Inflammatory macrophage treated with lipopolysaccharide for 1 hour (primary cell): ENCODE results near the gene SNRPA1.

Experiments used
- DNase-seq, 2 donors: peaks; one replicate each; pipeline ENCODE4 v3.0.0-alpha.2; 2020 to 2022

The SNRPA1 gene

GRCh38 chr15:101318839-101319238, 23.8 kb upstream of the SNRPA1 start:
- DNase-seq = no peak

DNA sequence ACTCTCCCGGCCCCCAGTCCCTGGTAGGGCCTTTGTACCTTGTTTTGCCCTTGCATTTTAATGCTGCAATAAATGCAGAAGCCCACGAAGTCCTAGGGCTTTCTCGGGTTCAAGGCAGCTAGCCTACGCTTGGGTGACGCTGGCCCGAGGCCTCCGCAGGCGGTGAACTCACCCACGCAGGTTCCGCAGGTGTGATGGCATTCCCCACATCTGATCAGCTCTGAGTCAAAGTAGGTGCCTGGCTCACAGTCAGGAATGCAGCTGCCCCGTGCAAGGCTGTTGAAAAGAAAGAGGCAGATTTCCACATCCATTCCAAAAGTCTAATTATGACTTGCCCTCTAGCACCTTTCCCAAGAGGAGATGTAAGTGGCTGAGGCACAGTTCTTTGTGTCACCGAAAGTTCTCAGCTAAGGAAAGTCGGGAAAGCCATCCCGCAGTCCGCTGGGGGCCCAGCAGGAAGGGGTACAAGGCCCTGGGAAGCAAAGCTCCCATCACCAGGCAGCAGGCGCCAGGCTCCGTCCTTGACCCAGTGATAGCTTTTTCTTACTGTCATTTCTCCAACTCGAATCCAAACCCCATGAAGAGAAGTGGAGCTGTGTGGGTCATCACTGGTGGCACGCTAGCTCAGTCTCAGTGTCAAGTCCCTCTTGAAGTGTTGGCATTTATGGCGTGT, 23.2 kb upstream of the SNRPA1 start:
- DNase-seq = no peak

GRCh38 chr15:101317336-101317872, 22.4 kb upstream of the SNRPA1 start:
- DNase-seq = no peak

GRCh38 chr15:101316529-101316928, 21.5 kb upstream of the SNRPA1 start:
- DNase-seq = no peak

GRCh38 chr15:101315736-101316135, 20.7 kb upstream of the SNRPA1 start:
- no peak for DNase-seq

DNA sequence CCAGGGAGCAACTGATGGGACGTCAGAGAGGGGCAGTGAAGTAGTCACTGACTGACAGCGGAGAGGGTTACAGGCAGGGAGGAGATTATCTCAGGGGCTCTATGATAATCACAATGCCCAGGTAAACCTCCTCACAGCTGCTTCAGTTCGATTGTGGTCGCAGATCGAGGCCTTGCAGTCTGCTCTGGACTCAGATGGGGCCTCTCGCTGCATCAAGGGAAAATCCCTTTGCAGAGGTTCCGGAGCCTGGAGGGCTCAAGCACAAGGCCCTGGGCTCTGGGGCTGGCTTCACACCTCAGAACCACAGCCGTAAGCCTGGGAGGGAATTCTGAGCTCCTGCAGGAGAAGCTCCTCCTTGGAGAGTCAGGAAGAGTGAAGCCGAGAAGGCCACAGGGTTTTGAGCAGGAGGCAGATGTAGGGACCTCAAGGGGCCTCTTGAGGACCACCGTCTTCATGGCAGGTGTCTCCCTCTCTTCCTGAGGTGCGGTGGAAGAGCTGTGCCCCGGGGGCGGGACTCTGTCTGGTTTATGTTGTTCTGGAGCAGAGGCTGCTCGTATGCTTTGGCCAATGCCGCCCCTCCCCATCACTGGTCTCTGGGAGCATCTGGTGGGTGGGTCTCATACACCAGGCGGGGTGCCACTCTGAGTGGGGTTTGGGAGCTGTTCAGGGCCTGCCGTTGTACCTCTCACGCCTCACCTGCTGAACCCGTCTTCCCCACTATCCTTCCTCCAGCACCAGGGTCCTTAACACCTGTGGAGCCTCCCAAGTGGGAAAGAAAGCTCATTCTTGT, 19.5 kb upstream of the SNRPA1 start:
- no peak for DNase-seq

- no peak for DNase-seq
Measured at GRCh38 chr15:101313041-101313761, 18.2 kb upstream of the SNRPA1 start.

GRCh38 chr15:101310508-101310907, 15.5 kb upstream of the SNRPA1 start:
- DNase-seq = no peak

DNA sequence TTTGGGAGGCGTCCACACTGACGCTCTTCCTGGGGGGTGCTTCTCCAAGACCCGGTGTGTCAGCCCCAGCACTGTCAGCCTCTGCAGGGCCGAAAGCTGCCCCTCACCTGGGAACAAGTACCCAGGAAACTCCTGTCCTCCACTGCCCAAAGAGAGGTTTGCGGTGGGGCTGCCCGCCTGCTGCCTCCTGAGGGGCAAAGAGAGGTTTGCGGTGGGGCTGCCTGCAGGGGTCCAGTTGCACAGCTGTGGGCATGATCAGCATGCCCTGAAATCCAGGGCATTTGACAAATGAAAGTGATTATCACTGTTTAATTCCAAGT, 15.1 kb upstream of the SNRPA1 start:
- no peak for DNase-seq

DNA sequence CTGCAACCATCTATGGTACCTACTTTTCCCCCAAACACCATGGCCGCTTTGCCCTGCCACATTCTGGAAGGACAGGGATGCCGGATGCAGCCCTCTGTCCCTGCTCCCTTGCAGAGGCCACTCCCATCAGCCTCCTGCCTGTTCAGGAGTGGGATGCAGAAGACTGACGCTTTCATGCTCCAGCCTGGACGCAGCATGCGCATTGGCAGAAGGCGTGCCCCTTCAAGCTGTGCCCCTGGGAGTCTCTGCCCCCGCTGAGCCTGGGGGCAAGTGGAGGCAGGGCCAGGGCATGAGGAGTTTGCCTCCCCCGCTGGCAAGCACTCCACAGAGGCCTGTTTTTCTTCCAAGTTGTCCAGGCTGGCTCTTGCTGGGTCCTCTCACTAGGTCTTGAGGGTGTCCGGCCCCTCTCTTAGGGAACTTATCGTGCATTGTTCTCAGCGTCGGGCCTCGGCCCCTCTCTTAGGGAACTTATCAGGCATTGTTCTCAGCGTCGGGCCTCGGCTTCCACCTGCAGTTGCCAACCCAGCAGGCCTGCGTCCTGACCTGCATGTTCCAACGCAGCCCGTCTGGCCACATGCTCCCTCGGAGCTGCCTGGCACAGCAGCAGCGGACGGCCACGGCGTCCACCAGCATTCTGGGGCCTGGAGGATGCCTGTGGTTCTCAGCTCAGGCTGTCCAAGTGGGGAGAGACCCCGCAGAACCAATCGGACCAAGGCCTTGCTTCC, 14.6 kb upstream of the SNRPA1 start:
- DNase-seq = no peak

- no peak for DNase-seq
Measured at GRCh38 chr15:101308604-101309435, 13.8 kb upstream of the SNRPA1 start.

- no peak for DNase-seq
Measured at GRCh38 chr15:101307897-101308603, 13.0 kb upstream of the SNRPA1 start.

GRCh38 chr15:101307048-101307896, 12.2 kb upstream of the SNRPA1 start:
- no peak for DNase-seq

DNA sequence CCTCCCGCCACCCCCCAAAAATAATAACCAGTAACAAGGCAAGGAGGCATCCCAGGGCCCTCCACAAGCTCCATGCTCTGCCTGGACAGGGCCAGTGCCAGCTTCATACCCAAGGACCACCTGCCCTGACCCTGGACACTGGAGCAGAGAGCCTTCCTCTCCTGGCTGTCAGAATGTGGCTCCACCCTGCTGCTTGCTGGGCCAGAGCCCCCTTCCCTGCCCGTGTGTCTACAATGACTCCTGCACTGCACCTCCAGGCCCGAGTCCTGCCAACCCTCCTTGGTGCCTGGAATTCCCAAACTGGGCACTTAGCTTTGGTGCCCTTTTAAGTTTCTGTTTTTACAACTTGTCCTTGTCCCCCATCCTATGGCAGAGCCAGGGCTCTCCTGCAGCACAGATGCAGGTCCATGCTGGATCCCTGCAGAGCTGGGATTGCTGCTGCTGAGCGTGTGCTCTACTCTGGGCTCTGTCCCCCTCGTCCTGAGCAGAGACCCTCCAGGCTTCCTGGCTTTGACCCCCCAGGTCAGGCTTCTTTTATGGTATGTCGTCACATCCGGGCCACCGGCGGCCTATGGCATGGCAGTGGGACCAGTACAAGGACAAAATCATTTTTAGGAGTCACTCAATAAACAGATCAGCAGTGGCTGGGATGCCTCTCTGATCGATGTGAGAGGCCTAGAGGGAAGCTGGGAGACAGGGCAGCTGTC, 11.4 kb upstream of the SNRPA1 start:
- DNase-seq = no peak

DNA sequence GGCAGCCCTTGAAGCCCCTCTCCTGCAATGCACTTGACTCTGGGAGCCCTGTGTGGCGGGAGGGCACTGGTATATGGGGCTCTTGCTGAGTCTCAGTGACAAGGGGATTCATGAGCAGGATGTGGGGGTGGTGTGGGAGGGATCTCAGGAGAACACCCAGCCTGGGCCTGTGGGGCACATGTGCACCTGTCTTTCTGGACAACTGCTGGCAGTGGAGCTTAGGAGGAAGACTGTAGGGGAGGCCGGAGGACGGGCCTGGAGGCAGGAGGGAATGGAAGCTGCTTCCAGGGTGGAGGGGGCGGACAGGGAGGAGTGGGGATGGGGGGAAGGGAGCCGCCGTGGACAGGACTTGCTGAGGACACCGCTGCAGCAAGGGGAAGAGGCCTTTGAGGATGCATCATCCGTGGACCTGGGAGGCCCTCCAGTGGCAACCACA, 10.8 kb upstream of the SNRPA1 start:
- no peak for DNase-seq

DNA sequence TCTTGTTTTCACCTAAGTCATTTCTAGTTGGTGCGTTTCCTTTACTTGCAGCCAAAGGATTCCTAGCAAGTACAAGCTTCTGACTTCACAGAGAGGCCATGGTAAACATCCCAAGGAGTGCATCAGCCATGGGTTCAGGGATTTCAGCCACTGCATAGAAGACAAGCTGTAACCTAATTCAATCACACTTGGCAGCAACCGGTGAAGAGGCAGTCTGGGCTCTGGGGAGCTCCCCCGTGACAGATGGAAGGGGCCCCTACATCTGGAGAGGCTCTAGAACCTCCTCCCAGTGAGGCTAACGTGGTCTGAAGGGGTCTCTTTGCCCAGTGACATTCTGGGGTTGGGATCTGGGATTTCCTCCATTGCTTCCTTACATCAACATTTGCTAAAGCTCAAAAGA, 8.4 kb upstream of the SNRPA1 start:
- DNase-seq = no peak

GRCh38 chr15:101296418-101297405, 1.7 kb upstream of the SNRPA1 start:
- no peak for DNase-seq

DNA sequence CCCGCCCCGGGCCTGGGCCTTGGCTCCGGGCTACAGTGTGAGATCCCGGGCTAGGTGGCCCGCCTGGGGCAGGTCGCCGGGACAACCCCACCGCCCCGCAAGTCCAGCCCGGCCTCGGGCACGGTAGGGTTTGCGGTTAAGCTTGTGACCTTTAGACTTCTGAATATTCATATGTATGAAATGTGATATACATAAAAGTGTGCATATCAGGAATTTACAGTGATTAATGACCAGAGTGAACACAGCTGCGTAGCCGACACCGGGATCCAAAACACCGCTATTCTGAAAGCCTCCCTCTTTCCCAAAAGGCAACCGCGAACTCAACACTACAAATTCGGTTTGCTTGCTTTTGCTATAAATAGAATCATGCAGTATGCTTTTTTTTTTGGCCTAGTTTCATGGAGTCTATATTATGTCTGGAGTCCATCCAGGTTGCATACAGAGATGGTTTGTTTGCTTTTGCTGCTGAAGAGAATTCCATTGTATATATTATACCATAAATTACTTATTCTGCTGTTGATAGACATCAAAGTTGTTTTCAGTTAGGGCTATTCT, 636 bp upstream of the SNRPA1 start:
- DNase-seq = no peak
